Measurements from ENCODE around the gene ZNF211. TPM values are rescaled to one million over a fixed set of nuclear protein-coding genes. Genes with fewer than 3 reads are reported as not detected.

ZNF211 gene
- 8.6 and 9.4 TPM in 2 replicates for total RNA-seq
- polyA plus RNA-seq = 4.7 and 6.3 TPM in 2 replicates
- 4.8 and 6.7 TPM in 2 replicates for polyA plus RNA-seq (2011; cell fraction: cytosol; rRNA removed)
- 17.5 and 18.2 TPM in 2 replicates for polyA plus RNA-seq (2011; cell fraction: nucleus; rRNA removed)
- 5.6 and 6.8 TPM in 2 replicates for polyA plus RNA-seq (2012)
- 6.6 and 10.8 TPM in 2 replicates for polyA minus RNA-seq
- 2.0 TPM for polyA minus RNA-seq (2011; cell fraction: cytosol; rRNA and poly(A)+ RNA removed)
- 9.3 and 9.9 TPM in 2 replicates for polyA minus RNA-seq (2011; cell fraction: nucleus; rRNA and poly(A)+ RNA removed)
- Bru-seq, nascent RNA = percentile 67 among the genes with signal in this experiment
- BruChase-seq, experiment 1, labeled RNA remaining after a 6-hour chase = percentile 56 among the genes with signal in this experiment
- BruChase-seq, experiment 2, labeled RNA remaining after a 2-hour chase = percentile 61 among the genes with signal in this experiment
- long read RNA-seq, transcript ZNF211-201 (4 exons, 2,440 nt) = major isoform, 7 of 23 reads
- long read RNA-seq, partial matches to known transcripts = 1 of 23 reads
- long read RNA-seq, other reads (novel, unspliced or antisense) = 8 of 23 reads

GRCh38 chr19:57632987-57633831 lies at the start of gene ZNF211:
Gene ZNF211, plus strand, starts transcription at chr19:57633168. Its CDS starts 179 bp downstream, at chr19:57633347.
- H3K27ac ChIP-seq (ENCODE audit: insufficient read depth, low read depth, low read length) = peak within 1 kb of the TSS; percentile 26
- H3K4me1 ChIP-seq (ENCODE audit: control insufficient read depth, extremely low read depth, insufficient read depth, low read length) = peaks cover 5% of the 10 kb centered on the region
- CTCF ChIA-PET = interaction anchor here (0.6 to 0.7 kb wide), 3 partner anchors 19 to 372 kb away, joined by 3 to 7 read pairs (median 4); partner anchors contain the start of genes ZNF134 and ZNF551
- no peak for TF ChIP-seq EZH2 (IDR thresholded peaks at IDR 0.05; ENCODE audit: borderline replicate concordance, low read depth, low read length, severe bottlenecking)
- peak; percentile 46 for TF ChIP-seq POLR2A (IDR thresholded peaks at IDR 0.05; ENCODE audit: low read depth, low read length)
- no peak for TF ChIP-seq MYC (IDR thresholded peaks at IDR 0.05; ENCODE audit: low read depth, low read length)
- peaks cover 0 to 4% of the 10 kb centered on the region in 2 experiments for H3K36me3 ChIP-seq (ENCODE audit: control insufficient read depth in 2 of 2, extremely low read depth in 1 of 2, insufficient read depth in 2 of 2, low read length in 2 of 2)
- H3K4me2 ChIP-seq (ENCODE audit: insufficient read depth, low read length) = peak within 1 kb of the TSS; percentile 67
- H3K9me1 ChIP-seq (replicated peaks; ENCODE audit: control insufficient read depth, extremely low read depth, insufficient read depth, low read length) = no peaks in the 10 kb centered on the region
- BruUV-seq (replicated peaks) = TSS peak; percentile 10
- H3K9ac ChIP-seq (replicated peaks; ENCODE audit: extremely low read depth, insufficient read depth, low read length) = peak within 1 kb of the TSS; percentile 64
- FAIRE-seq (peak; percentile 93), DNase-seq (ENCODE audit: low read depth, low spot score) (peak; percentile 94)
- H3K79me2 ChIP-seq (ENCODE audit: control insufficient read depth, insufficient read depth, low read length) = no peaks in the 10 kb centered on the region
- no peaks in the 10 kb centered on the region for H3K27me3 ChIP-seq (ENCODE audit: control insufficient read depth in 2 of 2, insufficient read depth in 2 of 2, low read length in 2 of 2)
- peaks cover 2% of the 10 kb centered on the region for H3K9me3 ChIP-seq (replicated peaks; ENCODE audit: control insufficient read depth, insufficient read depth, low read length)
- POLR2A ChIA-PET = interaction anchor here (0.6 to 1.0 kb wide), 2 partner anchors 19 to 426 kb away, joined by 3 to 4 read pairs; partner anchors contain the start of genes ZNF134 and ZNF135
- no peaks in the 10 kb centered on the region for H4K20me1 ChIP-seq (replicated peaks; ENCODE audit: control insufficient read depth, extremely low read depth, insufficient read depth, low read length)
- dilution Hi-C loops (cut with MboI; ENCODE audit: extremely low pct_ligation_motif_present, low sequenced_read_pairs) = no loop called here
- peak within 1 kb of the TSS; percentile 93 for H2AFZ ChIP-seq (ENCODE audit: low read depth, low read length)
- H3K4me3 ChIP-seq (replicated peaks in 1 of 3; ENCODE audit: insufficient read depth in 1 of 3, low read depth in 1 of 3, low read length in 3 of 3) = peak within 1 kb of the TSS; percentile 51 to 75 (median 71)
- intact Hi-C loops (cut with micrococcal nuclease) = loop anchor here (1.0 to 10.0 kb wide), 6 partner anchors 19 to 372 kb away; partner anchors contain the start of genes ZNF134, ZNF530, ZNF606 and ZNF749

All from endothelial cell of umbilical vein (primary cell).